Keratinocyte (primary cell): ENCODE results near the gene TECPR1.

Source experiments
- EZH2 ChIP-seq: IDR thresholded peaks from one replicate; pipeline ENCODE4 v1.6.1; 2012; ENCODE audit warnings: inconsistent platforms, mild to moderate bottlenecking, low read length, moderate library complexity
- TF ChIP-seq, protein P1 (sequence below), 3 experiments: IDR thresholded peaks in 1 of 3; conservative IDR thresholded peaks in 1 of 3; optimal IDR thresholded peaks in 1 of 3; 2 replicates in 2 of 3; 3 replicates in 1 of 3; pipeline versions ENCODE3 to v1.5.1; 2011; ENCODE audit warnings: low read length in 3 of 3, mild to moderate bottlenecking in 3 of 3, moderate library complexity in 2 of 3, control low read depth in 1 of 3, inconsistent platforms in 1 of 3; ENCODE audit not compliant: insufficient read depth in 2 of 3; ENCODE audit errors: extremely low read depth in 1 of 3

DNA sequence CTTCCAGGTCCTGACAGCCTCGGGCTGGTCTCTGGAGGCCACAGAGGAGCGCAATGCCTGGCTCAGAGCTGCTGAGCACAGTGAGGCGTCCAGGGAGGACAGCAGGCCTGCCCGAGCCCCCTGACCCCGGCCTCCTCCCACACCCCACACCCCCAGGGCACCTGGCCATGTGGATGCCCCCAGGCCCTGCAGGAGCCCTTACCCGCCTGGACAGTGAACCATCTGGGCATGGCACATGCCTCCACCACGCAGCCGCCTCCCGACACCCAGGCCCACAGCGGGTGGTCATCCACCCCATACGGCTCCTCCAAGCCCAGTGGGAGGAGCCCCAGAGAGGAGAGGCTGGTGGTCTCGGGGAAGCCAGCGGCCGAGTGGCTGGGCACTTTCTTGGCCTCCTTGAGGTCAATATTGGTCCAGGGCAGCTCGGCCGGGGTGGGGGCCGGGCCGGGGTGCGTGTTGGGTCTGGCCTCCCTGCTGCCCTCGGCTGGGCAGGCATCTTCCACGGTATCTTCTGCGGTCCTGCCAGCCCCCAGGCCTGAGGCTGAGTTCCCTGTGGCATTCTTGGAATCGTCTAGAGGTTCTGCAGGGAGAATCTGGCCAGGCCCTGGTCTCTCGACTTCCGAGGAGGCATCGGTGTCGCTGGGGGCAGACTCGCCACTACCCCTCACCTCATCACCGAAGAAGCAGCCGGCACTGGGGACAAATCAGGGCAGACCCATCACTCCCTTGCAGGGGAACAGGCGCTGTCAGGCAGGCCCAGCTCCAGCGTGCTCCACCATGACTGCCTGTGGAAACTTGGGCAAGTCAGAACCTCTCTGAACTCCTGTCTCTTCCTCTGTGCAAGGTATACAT lies 18.6 kb downstream of the TECPR1 start:
- TF ChIP-seq EZH2 = no peak
- TF ChIP-seq, protein P1, sequence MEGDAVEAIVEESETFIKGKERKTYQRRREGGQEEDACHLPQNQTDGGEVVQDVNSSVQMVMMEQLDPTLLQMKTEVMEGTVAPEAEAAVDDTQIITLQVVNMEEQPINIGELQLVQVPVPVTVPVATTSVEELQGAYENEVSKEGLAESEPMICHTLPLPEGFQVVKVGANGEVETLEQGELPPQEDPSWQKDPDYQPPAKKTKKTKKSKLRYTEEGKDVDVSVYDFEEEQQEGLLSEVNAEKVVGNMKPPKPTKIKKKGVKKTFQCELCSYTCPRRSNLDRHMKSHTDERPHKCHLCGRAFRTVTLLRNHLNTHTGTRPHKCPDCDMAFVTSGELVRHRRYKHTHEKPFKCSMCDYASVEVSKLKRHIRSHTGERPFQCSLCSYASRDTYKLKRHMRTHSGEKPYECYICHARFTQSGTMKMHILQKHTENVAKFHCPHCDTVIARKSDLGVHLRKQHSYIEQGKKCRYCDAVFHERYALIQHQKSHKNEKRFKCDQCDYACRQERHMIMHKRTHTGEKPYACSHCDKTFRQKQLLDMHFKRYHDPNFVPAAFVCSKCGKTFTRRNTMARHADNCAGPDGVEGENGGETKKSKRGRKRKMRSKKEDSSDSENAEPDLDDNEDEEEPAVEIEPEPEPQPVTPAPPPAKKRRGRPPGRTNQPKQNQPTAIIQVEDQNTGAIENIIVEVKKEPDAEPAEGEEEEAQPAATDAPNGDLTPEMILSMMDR (optimal IDR thresholded peaks at IDR 0.05 in 1 of 3, IDR thresholded peaks at IDR 0.05 in 1 of 3, conservative IDR thresholded peaks at IDR 0.05 in 1 of 3; ENCODE audit: extremely low read depth in 1 of 3, insufficient read depth in 2 of 3, low read length in 3 of 3) = no peak
